GM19438 (cell line): ENCODE results near the gene DUSP11.
"Not testable (repeated sequence)": the region's sequence is repeated elsewhere in the genome, so short reads cannot be mapped to it uniquely, and the experiment has no call there.

Experiments
- ATAC-seq: cut with Tn5 transposase; IDR thresholded peaks from one replicate; pipeline ENCODE4 v1.9.1; 2021; ENCODE audit warnings: low read depth; ENCODE audit not compliant: unreplicated experiment

Gene DUSP11

GRCh38 chr2:73776381-73776780, 3.5 kb downstream of the DUSP11 start:
- ATAC-seq, result no peak

- ATAC-seq, result no peak
These were observed 7.1 kb downstream of the DUSP11 start for GRCh38 chr2:73772819-73773218.

GRCh38 chr2:73770725-73771124, 9.2 kb downstream of the DUSP11 start:
- no peak for ATAC-seq

GRCh38 chr2:73766994-73767393, 12.9 kb downstream of the DUSP11 start:
- no peak for ATAC-seq

- no peak for ATAC-seq
These were observed 13.6 kb downstream of the DUSP11 start for GRCh38 chr2:73766349-73766748.

DNA sequence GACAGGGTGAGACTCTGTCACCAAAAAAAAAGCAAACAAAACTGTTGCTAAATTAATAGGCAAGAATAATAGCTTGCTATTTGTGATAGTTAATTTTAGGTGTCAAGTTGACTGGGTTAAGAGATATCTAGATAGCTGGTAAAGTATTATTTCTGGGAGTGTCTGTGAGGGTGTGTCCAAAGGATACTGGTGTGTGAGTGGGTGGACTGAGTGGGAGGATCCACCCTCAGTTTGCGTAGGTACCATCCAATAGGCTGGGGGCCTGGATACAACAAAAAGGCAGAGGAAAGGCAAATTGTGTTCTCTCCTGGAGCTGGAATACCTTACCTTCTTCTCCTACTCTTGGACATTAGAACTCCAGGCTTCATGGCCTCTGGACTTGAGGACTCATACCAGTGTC, 15.0 kb downstream of the DUSP11 start:
- ATAC-seq, result no peak

- ATAC-seq, result no peak
These were observed 17.3 kb downstream of the DUSP11 start for GRCh38 chr2:73762571-73762970.

GRCh38 chr2:73759904-73760303, 20.0 kb downstream of the DUSP11 start:
- ATAC-seq, result no peak

GRCh38 chr2:73759285-73759764, 20.6 kb downstream of the DUSP11 start:
- ATAC-seq, result no peak

GRCh38 chr2:73754332-73754731, 25.6 kb downstream of the DUSP11 start:
- ATAC-seq, result not testable (repeated sequence)

DNA sequence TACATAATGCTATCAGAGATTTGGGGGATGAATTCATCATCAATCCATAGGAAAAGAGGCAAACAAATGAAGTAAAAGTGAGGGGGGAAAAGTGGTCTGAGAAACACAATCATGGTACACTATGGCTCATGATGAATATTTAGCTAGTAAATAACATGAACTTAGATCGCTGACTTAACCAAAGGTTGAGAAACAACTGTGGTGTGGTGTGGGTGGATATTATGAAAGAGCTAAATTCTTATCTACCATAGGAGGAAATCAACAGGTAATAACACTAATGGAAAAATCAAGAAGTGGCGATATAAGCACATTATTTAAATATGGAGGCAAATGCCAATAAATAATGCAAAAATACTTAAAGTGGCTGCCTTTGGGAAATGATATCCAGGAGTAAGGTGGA, 30.6 kb downstream of the DUSP11 start:
- no peak for ATAC-seq

- no peak for ATAC-seq
These were observed 33.1 kb downstream of the DUSP11 start for GRCh38 chr2:73746877-73747208.

- no peak for ATAC-seq
These were observed 33.7 kb downstream of the DUSP11 start for GRCh38 chr2:73746015-73746876.

DNA sequence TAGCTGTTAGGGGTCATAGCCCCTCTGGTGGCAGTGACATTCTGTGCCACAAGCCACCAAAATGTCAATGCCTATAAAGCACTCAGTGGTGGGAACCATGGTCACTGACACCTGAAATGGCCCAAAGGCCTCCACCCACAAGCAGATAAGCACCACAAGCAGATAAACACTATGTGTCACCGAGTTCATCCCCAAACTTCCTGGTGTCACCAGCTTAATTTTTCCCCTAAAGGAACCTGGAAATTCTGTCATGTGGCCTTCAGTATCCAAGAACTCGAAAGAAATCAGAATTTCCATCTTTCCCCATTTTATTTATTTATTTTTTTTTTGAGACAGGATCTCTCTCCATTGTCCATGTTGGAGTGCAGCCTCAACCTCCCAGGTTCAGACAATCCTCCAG, 39.1 kb downstream of the DUSP11 start:
- ATAC-seq, result no peak

- ATAC-seq, result no peak
These were observed 40.8 kb downstream of the DUSP11 start for GRCh38 chr2:73739101-73739500.

GRCh38 chr2:73736855-73737779, 42.8 kb downstream of the DUSP11 start, which contains the start of gene TPRKB:
TSS of gene TPRKB (minus strand) at chr2:73737345. CDS start at chr2:73734569, 2,776 bp downstream.
- peak; percentile 98 for ATAC-seq

DNA sequence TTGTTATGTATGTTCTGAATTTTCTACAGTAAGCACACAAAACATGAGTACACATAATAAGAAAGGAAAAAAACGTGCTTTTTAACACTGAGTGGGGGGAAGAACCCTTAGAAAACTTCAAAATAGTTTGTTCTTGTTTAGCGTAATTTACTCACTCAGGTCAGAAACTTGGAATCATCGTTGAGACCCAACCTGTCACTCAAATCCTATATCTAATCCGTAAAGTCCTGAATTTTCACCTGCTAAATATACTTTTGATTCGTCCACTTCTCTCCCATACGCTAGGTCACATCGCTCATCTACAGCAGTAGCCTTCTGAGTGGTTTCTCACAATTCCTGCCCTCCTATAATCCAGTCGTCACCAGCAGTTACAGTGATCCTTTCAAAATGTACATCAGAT, 43.5 kb downstream of the DUSP11 start:
- no peak for ATAC-seq

- no peak for ATAC-seq
These were observed 49.1 kb downstream of the DUSP11 start for GRCh38 chr2:73730810-73731209.

- ATAC-seq, result no peak
These were observed 51.2 kb downstream of the DUSP11 start for GRCh38 chr2:73728711-73729110.

DNA sequence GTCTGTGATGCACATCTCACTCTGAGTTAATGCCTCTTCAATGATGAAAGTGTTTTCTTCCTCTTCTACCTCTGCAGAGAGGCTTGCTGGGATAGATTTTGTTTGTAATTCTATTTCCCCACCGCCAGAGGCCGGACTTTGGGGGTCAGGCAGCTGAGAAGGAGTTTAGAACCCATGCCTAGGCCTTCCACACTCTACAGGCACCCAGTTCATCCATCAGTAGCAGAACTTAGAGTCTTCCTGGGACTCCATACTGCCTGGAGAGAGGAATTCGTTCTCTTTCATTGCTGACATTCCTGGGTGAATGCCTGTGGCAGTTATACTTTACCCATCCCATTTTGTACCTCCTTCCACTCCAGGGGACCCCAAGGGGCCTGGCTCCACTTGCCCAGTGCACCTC, 51.9 kb downstream of the DUSP11 start:
- ATAC-seq, result no peak

GRCh38 chr2:73726657-73727056, 53.2 kb downstream of the DUSP11 start:
- ATAC-seq, result not testable (repeated sequence)
